ENCODE results near the gene CRAMP1. TPM values are rescaled to one million over a fixed set of nuclear protein-coding genes. Genes with fewer than 3 reads are reported as not detected.

The CRAMP1 gene
- total and polyA plus RNA-seq, 10 donors: 3.0 to 32.4 (median 17.2) TPM

DNA sequence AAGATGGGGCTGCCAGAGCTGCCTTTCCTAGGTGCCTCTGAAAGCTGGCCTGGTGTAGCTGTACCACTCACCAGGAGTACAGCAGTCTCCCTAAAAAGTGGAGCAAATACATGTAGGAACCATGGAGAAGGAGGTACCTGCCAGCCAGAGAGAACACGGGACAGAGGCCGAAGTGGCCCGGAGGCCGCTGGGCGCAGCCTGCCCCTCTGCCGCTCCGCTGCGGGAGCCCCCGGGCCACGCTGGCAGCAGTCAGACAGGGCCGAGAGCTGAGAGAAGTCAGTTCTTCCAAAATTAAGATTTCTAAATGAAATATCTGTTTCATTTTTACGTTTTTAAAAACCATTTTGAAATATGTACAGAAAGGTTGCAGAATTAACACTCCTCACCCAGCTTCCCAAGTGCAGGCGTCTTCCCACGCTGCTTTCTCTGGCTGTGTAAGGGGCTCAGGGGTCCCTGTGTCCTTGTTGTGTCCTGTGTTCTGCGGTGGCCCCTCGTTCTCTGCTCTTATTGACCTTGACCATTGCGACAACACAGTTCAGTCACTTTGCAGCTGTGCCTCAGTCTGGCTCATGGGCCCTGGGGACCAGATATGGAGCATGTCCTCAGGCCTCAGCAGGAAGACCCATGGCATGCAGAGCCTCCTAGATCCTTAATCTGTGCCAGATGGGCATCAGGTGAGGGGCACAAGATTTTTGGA is 98.8 kb downstream of the CRAMP1 start:
- Histone ChIP-seq H3K36me3 (peaks cover 0 to 26% (median 0%) of the 10 kb centered on the region in 6 donors), H3K4me3 (no peak overlapping the region), H3K4me1 (peaks cover 24 to 96% (median 71%) of the 10 kb centered on the region in 6 donors), H3K27ac (peak overlapping the region in 2 of 8 donors; percentile 16 to 38), H3K9me3 (no peaks in the 10 kb centered on the region), H3K27me3 (replicated peaks in 1 of 7) (no peaks in the 10 kb centered on the region)
- intact Hi-C loops (cut with DNase I; ENCODE audit: low total_unique reads): no loop called here
- peak; percentile 56 for DNase-seq
- 87 to 93% (median 88%) methylated on average over 17 of the region's 17 CpGs for WGBS, 5 donors
- TF ChIP-seq POLR2AphosphoS5 (IDR thresholded peaks at IDR 0.05): no peak
- TF ChIP-seq POLR2A (IDR thresholded peaks at IDR 0.05): no peak
- TF ChIP-seq, protein P1, sequence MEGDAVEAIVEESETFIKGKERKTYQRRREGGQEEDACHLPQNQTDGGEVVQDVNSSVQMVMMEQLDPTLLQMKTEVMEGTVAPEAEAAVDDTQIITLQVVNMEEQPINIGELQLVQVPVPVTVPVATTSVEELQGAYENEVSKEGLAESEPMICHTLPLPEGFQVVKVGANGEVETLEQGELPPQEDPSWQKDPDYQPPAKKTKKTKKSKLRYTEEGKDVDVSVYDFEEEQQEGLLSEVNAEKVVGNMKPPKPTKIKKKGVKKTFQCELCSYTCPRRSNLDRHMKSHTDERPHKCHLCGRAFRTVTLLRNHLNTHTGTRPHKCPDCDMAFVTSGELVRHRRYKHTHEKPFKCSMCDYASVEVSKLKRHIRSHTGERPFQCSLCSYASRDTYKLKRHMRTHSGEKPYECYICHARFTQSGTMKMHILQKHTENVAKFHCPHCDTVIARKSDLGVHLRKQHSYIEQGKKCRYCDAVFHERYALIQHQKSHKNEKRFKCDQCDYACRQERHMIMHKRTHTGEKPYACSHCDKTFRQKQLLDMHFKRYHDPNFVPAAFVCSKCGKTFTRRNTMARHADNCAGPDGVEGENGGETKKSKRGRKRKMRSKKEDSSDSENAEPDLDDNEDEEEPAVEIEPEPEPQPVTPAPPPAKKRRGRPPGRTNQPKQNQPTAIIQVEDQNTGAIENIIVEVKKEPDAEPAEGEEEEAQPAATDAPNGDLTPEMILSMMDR (IDR thresholded peaks at IDR 0.05 in 8 of 11, conservative IDR thresholded peaks at IDR 0.05 in 3 of 11): no peak

DNA sequence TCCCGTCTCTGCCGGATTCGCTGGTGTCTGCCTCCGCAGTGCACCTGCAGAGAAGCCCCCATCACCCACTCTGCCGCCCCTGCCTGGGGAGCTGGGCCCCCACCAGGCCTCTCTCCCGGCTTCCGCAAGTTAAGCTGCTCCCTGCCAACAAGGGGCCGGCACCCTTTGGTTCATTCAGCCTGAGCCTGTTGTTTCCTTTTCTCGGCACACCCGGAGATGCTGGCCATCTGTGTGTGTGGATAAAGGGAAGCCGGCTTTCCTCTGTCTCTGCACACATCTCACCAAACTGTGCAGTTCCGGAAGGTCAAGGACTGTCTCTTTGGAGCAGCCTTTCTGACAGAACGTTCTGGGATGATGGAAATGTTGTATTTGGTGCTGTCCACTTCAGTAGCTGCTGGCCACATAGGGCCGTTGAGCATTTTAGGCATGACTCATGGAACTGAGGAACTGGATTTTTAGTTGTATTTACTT is 100.7 kb downstream of the CRAMP1 start:
- 54 to 67% (median 56%) methylated on average over 14 of the region's 14 CpGs for WGBS, 5 donors
- intact Hi-C loops (cut with DNase I; ENCODE audit: low total_unique reads): no loop called here
- DNase-seq: peak; percentile 82
- TF ChIP-seq, protein P1 (IDR thresholded peaks at IDR 0.05 in 8 of 11, conservative IDR thresholded peaks at IDR 0.05 in 3 of 11): no peak
- TF ChIP-seq POLR2AphosphoS5 (IDR thresholded peaks at IDR 0.05): peak; percentile 46 to 65 (median 50)
- TF ChIP-seq POLR2A (IDR thresholded peaks at IDR 0.05): no peak
- Histone ChIP-seq H3K36me3 (peaks cover 0 to 27% (median 0%) of the 10 kb centered on the region in 6 donors), H3K4me3 (peak overlapping the region in 1 of 8 donors; percentile 23), H3K27me3 (replicated peaks in 1 of 7) (no peaks in the 10 kb centered on the region), H3K4me1 (peaks cover 17 to 100% (median 70%) of the 10 kb centered on the region in 6 donors), H3K9me3 (no peaks in the 10 kb centered on the region), H3K27ac (peak overlapping the region in 7 of 8 donors; percentile 65 to 86 (median 78))

DNA sequence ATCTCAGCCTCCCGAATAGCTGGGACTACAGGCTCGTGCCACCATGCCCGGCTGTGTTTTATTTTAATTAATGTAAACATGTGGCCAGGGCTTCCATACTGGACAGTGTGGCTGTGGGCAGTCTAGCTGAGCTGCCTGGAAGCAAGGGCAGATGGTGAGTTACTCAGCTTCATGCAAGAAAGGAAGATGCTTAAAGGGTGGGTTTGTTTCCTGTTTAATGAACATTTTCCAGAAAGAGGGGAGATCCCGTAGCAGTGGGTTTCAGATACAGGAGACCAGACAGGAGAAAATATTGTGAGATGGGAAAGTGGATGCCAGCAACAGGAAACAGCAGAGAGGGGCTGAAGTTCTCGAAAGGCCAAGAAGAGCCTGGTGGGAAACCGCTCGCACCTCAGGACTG is 101.2 kb downstream of the CRAMP1 start:
- 55 to 73% (median 61%) methylated on average over 7 of the region's 7 CpGs for WGBS, 5 donors
- Histone ChIP-seq H3K36me3 (peaks cover 0 to 23% (median 0%) of the 10 kb centered on the region in 6 donors), H3K27me3 (replicated peaks in 1 of 7) (no peaks in the 10 kb centered on the region), H3K9me3 (no peaks in the 10 kb centered on the region), H3K4me3 (peak overlapping the region in 1 of 8 donors; percentile 23), H3K4me1 (peaks cover 12 to 100% (median 70%) of the 10 kb centered on the region in 6 donors), H3K27ac (peak overlapping the region; percentile 50 to 86 (median 76))
- DNase-seq: peak; percentile 20
- TF ChIP-seq, protein P1 (IDR thresholded peaks at IDR 0.05 in 8 of 11, conservative IDR thresholded peaks at IDR 0.05 in 3 of 11): no peak
- TF ChIP-seq POLR2AphosphoS5 (IDR thresholded peaks at IDR 0.05) (no peak), POLR2A (IDR thresholded peaks at IDR 0.05) (no peak)
- intact Hi-C loops (cut with DNase I; ENCODE audit: low total_unique reads): no loop called here

DNA sequence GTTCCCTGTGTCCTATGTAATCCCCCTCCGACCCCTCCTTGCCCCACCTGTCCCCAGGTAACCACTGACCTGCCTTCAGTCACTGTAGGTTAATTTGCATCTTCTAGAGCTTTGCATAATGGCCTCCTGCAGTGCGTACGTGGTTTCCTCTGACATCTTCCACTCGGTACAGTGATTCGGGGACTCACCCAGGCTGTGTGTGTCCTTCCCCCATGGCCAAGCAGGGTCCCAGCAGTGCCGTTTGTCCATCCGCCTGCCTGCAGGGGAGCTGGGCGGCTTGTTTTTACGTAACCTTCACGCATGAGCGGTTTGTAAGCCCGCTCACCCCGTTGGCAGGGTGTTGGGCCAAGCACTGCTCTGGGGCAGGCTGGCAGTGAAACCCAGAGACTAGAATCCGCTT is 101.8 kb downstream of the CRAMP1 start:
- DNase-seq: peak; percentile 85
- peaks cover 11 to 100% (median 70%) of the 10 kb centered on the region in 6 donors for H3K4me1 ChIP-seq
- 54 to 66% (median 61%) methylated on average over 14 of the region's 14 CpGs for WGBS, 5 donors
- H3K36me3 ChIP-seq: peaks cover 0 to 17% (median 0%) of the 10 kb centered on the region in 6 donors
- no peaks in the 10 kb centered on the region for H3K9me3 ChIP-seq
- H3K27ac ChIP-seq: peak overlapping the region; percentile 39 to 86 (median 76)
- TF ChIP-seq POLR2A (IDR thresholded peaks at IDR 0.05) (no peak), POLR2AphosphoS5 (IDR thresholded peaks at IDR 0.05) (peak; percentile 68 to 80 (median 73))
- TF ChIP-seq, protein P1 (IDR thresholded peaks at IDR 0.05 in 8 of 11, conservative IDR thresholded peaks at IDR 0.05 in 3 of 11): no peak
- intact Hi-C loops (cut with DNase I; ENCODE audit: low total_unique reads): no loop called here
- peak overlapping the region in 1 of 8 donors; percentile 23 for H3K4me3 ChIP-seq
- no peaks in the 10 kb centered on the region for H3K27me3 ChIP-seq (replicated peaks in 1 of 7)
